Choroid plexus epithelial cell (primary cell): ENCODE data around the gene MYT1.

Experiments used
- DNase-seq: peaks from one replicate; pipeline ENCODE4 v3.0.0-alpha.2; 2010; ENCODE audit warnings: low read depth
- H3K4me3 ChIP-seq: 2 replicates; pipeline ENCODE4 v1.5.1; 2011; ENCODE audit warnings: low read depth, mild to moderate bottlenecking, control low read depth, low read length, moderate library complexity
- CTCF ChIP-seq: conservative IDR thresholded peaks from 2 replicates; pipeline ENCODE4 v1.5.1; 2011; ENCODE audit warnings: low read depth, mild to moderate bottlenecking, control low read depth, inconsistent platforms, low read length, moderate library complexity

The MYT1 gene

DNA sequence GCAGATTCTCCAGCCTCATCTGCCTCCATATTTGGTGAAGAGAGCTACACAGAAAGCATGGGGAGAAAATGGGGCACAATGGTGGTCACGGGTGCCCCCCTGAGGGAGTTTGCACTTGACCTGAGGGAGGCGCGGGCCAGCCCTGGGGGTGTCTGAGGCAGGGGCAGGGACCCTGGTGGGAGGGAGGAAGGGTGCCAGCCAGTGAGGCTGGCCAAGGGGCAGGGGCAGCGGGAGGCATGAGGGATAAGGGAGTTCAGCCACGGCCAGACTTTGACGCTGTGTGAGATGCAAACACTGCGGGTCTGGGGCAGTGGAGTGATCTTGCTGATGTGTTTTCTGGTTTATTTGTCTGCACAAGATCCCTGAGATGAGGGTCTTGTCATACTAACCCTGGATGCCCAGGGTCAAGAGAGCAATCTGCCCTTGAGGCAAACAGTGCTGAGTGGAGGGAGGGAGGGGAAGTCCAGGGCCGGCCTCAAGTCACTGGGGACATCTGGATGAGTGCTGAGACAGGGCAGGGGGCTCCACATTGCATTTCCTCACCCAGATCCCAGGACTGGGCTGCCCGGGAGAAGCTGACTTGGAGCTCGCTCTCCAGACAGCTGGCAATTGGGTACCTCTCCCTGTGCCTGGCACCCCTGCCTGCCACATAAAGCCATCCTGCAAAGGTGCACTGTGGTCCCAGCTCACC lies 82.5 kb downstream of the MYT1 start:
- TF ChIP-seq CTCF, result no peak
- DNase-seq, result no peak
- H3K4me3 ChIP-seq, result no peak overlapping the region

DNA sequence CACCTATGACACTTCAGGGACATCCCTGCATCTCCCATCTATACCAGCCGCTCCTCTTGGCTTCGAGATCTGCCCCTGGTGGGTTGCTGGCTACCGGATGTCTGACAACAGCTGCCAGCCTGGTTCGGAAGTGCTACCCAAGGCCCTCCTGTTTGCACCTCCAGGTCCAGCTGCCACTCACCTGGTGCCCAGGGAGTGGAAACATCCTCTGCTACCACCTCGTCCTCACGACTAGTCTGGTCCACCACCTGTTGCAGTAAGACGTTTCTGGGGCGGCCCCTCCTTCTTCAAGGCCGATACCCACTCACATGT lies 83.0 kb downstream of the MYT1 start:
- TF ChIP-seq CTCF, result no peak
- no peak overlapping the region for H3K4me3 ChIP-seq
- DNase-seq, result no peak

DNA sequence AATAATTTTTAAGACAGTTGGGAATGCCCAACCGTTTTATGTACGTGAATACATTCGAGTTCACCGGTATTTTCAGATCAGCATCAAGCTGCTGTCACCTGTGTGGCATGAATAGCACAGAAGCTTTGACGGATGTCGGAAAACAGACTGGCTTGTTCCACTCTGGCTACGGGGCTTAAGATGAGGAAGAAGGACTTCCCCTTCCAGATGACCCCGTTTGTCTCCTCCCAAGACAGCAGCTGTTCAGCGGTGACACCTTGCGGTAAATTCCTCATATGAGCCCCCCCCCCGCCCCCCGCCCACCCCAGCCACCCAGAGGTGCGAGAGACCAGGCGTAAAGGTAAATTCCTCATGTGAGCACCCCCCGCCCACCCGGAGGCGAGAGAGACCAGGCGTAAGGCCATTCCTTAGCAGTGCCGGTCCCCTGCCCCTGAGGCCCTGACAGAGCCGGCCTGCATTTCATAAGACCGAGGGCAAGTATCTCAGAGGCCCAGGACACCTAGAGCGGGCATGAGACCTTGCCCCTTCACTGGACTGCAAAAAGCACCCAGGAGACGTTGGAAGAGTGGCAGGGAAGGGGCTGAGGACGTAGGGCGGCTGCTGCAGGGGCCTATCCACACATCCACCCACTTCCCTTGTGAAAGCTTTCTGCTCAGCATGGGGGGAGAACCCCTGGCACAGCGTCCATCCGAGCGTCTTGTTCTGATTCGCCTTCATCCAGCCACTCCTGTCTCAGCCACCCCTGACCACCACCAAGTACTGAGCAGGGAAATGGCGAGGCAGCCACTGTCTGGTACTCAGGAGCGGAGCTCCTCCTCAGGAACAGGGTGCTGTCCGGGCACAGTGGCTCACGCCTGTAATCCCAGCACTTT lies 84.0 kb downstream of the MYT1 start:
- no peak for TF ChIP-seq CTCF
- DNase-seq, result no peak

GRCh38 chr20:64250027-64250426 lies 85.8 kb downstream of the MYT1 start:
- DNase-seq, result no peak
- no peak for TF ChIP-seq CTCF
- H3K4me3 ChIP-seq, result no peak overlapping the region

More for the DNA sequence above, 84.0 kb downstream of the MYT1 start:
- H3K4me3 ChIP-seq, result no peak overlapping the region

GRCh38 chr20:64253000-64253383 lies 88.7 kb downstream of the MYT1 start:
- no peak for DNase-seq
- no peak for TF ChIP-seq CTCF
- H3K4me3 ChIP-seq, result no peak overlapping the region

DNA sequence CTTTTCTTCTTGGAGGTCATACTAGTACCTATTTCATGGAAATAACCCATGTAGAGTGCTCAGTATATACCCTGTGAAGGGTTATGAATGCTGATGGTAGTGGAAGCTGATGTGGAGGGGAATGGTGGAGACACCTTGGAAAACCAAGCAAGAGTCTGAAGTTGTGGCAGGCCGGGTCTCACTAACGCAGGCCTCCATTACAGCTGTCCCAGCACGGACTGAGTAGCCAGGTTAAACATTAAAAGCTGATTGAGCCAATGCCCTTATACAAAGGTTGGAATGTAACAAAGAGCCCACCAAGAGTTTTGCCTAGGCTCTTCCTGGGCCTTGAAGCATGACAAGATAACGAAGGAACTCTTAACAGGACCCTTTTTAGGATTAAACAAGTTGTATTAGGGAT lies 89.2 kb downstream of the MYT1 start:
- H3K4me3 ChIP-seq, result no peak overlapping the region
- TF ChIP-seq CTCF, result no peak
- no peak for DNase-seq

GRCh38 chr20:64254156-64254555 lies 89.9 kb downstream of the MYT1 start:
- no peak overlapping the region for H3K4me3 ChIP-seq
- TF ChIP-seq CTCF, result no peak
- DNase-seq, result no peak
